ENCODE data around the gene GPR42. TPM values are rescaled to one million over a fixed set of nuclear protein-coding genes. Genes with fewer than 3 reads are reported as not detected.

Gene GPR42
- total RNA-seq, 6 experiments from 2014 or later, result not detected

DNA sequence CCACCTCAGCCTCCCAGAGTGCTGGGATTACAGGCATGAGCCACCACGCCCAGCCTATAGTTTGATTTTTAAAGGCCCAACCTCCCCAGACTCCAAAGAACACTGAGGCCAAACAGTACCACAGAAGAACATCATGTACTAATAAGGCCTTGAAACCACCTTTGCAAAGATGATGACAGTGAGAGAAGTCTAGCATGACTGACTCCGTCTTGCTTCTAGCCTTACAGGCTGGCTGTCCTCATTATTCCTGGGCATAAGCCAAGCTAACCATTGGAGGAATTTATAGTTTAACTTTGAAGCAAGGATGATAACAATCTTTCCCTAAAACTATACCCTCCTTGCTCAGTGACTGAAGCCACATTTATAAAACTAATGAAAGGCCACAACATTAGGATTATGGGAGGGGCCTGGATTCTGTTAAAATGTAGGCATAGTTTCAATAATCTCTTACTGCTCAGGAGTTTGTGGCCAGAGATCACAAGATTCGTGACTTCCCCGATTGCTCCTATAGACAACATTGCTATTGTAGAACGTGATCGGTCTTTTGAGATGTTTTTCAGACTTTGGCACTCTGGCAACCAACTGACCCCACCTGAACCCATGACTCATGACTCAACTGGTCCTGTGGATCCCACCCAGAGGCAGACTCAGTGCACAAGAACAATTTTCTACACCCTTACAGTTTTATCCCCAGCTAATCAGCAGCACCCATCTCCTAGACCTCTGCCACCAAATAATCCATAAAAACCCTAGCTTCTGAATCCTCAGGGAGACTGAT is 17.6 kb downstream of the GPR42 start:
- H3K36me3 ChIP-seq, result no peaks in the 10 kb centered on the region
- intact Hi-C loops (cut with DNase I), result no loop called here
- TF ChIP-seq POLR2A (IDR thresholded peaks at IDR 0.05), result no peak
- TF ChIP-seq, protein P1, sequence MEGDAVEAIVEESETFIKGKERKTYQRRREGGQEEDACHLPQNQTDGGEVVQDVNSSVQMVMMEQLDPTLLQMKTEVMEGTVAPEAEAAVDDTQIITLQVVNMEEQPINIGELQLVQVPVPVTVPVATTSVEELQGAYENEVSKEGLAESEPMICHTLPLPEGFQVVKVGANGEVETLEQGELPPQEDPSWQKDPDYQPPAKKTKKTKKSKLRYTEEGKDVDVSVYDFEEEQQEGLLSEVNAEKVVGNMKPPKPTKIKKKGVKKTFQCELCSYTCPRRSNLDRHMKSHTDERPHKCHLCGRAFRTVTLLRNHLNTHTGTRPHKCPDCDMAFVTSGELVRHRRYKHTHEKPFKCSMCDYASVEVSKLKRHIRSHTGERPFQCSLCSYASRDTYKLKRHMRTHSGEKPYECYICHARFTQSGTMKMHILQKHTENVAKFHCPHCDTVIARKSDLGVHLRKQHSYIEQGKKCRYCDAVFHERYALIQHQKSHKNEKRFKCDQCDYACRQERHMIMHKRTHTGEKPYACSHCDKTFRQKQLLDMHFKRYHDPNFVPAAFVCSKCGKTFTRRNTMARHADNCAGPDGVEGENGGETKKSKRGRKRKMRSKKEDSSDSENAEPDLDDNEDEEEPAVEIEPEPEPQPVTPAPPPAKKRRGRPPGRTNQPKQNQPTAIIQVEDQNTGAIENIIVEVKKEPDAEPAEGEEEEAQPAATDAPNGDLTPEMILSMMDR (IDR thresholded peaks at IDR 0.05), result no peak
- H3K27me3 ChIP-seq, result no peaks in the 10 kb centered on the region
- 91% methylated on average over 6 of the region's 6 CpGs for whole genome bisulfite sequencing (ENCODE audit: insufficient coverage, low coverage, low lambda C conversion rate, missing lambda C conversion rate)
- ATAC-seq, result no peak
- H3K27ac ChIP-seq, result no peak overlapping the region
- no peak overlapping the region for H3K4me3 ChIP-seq
- H3K4me1 ChIP-seq, result no peaks in the 10 kb centered on the region
- H3K9me3 ChIP-seq, result no peaks in the 10 kb centered on the region
- no peak for DNase-seq

DNA sequence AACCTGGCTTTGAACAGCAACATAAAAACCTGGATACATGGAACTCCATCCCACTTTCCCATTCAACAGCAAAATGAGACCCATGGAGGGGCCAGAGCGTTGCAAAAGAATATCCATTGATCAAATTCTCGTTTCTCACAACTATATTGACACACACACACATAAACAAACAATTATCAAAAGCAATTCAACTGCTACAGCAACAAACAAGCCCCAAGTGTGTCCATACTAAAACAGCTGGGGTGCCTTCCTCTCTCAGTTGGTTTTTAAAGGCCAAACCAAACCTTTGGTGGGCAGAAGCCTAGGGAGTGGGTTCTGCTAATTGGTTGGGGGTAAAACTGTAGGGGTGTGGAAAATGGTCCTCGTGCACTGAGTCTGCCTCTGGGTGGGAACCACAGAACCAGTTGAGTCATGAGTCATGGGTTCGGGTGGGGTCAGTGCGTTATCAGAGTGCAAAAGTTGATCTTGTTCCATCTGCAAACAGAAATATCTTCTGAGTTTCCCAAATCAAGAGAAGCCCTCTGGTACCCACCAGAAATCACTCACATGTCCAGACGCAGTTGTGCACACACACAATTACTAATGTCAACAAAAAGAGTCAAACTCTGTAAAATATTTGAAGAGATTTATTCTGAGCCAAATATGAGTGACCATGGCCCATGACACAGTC is 18.5 kb downstream of the GPR42 start:
- Histone ChIP-seq H3K36me3 (no peaks in the 10 kb centered on the region), H3K27me3 (no peaks in the 10 kb centered on the region), H3K27ac (no peak overlapping the region), H3K4me3 (no peak overlapping the region), H3K9me3 (no peaks in the 10 kb centered on the region), H3K4me1 (no peaks in the 10 kb centered on the region)
- DNase-seq, result no peak
- ATAC-seq, result no peak
- intact Hi-C loops (cut with DNase I), result no loop called here
- TF ChIP-seq, protein P1 (IDR thresholded peaks at IDR 0.05), result no peak
- TF ChIP-seq POLR2A (IDR thresholded peaks at IDR 0.05), result no peak
- 36% methylated on average over 4 of the region's 6 CpGs for WGBS (ENCODE audit: insufficient coverage, low coverage, low lambda C conversion rate, missing lambda C conversion rate)

DNA sequence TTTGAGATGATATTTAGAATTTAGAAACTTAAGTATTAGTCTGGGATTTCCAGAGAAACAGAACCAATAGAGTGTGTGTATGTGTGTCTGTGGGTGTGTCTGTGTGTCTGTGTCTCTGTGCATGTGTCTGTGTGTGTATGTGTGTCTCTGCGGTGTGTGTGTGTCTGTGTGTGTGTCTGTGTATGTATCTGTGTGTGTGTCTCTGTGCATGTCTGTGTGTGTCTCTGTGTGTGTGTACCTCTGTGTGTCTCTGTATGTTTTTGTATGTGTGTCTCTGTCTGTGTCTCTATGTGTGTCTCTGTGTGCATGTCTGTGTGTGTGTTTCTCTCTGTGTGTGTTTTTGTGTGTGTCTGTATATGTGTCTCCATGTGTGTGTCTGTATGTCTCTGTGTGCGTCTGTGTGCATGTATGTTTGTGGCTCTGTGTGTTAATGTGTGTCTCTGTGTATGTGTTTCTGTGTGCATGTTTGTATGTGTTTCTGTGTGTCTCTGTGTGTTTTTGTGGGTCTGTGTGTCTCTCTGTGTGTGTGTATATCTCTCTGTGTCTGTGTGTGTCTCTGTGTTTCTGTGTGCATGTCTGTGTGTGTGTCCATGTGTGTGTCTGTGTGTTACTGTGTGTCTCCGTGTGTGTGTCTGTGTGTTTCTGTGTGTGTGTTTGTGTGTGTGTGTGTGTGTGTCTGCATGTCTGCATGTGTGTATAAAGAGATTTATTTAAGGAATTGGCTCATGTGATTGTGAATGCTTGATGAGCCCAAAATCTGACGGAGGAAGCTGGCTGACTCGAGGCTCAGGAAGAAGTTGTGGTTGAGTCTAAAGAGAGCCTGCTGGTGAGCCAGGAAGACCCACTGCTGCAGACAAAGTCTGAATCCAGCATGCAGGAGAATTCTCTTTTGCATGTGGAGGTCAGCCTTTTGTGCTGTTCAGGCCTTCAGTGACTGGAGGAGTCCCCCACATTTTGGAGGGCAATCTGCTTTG is 22.2 kb downstream of the GPR42 start:
- intact Hi-C loops (cut with DNase I), result no loop called here
- 92% methylated on average over 2 of the region's 5 CpGs for WGBS (ENCODE audit: insufficient coverage, low coverage, low lambda C conversion rate, missing lambda C conversion rate)
- ATAC-seq, result no peak

More for the DNA sequence above, 22.2 kb downstream of the GPR42 start:
- DNase-seq, result no peak
- no peaks in the 10 kb centered on the region for H3K4me1 ChIP-seq
- no peaks in the 10 kb centered on the region for H3K36me3 ChIP-seq
- no peak overlapping the region for H3K27ac ChIP-seq
- TF ChIP-seq POLR2A (IDR thresholded peaks at IDR 0.05), result no peak
- TF ChIP-seq, protein P1 (IDR thresholded peaks at IDR 0.05), result no peak
- H3K27me3 ChIP-seq, result no peaks in the 10 kb centered on the region
- no peaks in the 10 kb centered on the region for H3K9me3 ChIP-seq
- no peak overlapping the region for H3K4me3 ChIP-seq
